ENCODE data around the gene RAP1GAP.

DNA sequence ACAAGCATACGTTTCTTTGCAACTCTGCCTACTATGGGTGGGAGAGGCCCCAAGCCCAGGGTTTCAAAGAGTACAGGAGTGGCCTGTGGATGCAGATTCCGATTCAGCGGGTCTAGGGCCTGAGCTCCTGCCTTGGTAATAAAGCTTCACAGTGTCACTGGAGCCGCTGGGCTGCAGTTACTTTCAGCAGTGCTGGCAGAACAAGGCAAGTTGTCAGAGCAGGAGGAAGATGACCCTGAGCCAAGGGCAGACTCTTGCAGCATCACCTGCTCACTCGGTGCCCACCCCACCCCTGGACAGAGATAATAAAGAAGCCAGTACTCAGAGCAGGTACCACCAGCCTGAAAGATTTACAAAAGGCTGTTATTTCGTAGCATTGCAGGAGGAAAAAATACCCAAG, 8.0 kb upstream of the RAP1GAP start:
- TF ChIP-seq, protein P1, sequence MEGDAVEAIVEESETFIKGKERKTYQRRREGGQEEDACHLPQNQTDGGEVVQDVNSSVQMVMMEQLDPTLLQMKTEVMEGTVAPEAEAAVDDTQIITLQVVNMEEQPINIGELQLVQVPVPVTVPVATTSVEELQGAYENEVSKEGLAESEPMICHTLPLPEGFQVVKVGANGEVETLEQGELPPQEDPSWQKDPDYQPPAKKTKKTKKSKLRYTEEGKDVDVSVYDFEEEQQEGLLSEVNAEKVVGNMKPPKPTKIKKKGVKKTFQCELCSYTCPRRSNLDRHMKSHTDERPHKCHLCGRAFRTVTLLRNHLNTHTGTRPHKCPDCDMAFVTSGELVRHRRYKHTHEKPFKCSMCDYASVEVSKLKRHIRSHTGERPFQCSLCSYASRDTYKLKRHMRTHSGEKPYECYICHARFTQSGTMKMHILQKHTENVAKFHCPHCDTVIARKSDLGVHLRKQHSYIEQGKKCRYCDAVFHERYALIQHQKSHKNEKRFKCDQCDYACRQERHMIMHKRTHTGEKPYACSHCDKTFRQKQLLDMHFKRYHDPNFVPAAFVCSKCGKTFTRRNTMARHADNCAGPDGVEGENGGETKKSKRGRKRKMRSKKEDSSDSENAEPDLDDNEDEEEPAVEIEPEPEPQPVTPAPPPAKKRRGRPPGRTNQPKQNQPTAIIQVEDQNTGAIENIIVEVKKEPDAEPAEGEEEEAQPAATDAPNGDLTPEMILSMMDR (conservative IDR thresholded peaks at IDR 0.05 in 1 of 2, IDR thresholded peaks at IDR 0.05 in 1 of 2; ENCODE audit: extremely low read depth in 1 of 2, insufficient read depth in 1 of 2, low read depth in 1 of 2, low read length in 2 of 2) = no peak
- TF ChIP-seq EZH2 (IDR thresholded peaks at IDR 0.05; ENCODE audit: borderline replicate concordance, low read length) = no peak
